GM19025 (cell line): ENCODE measurements around the gene SPEG.

ENCODE experiments used
- ATAC-seq: cut with Tn5 transposase; IDR thresholded peaks from one replicate; pipeline ENCODE4 v1.9.1; 2021; ENCODE audit warnings: mild to moderate bottlenecking, low read depth, moderate library complexity; ENCODE audit not compliant: unreplicated experiment

SPEG gene

DNA sequence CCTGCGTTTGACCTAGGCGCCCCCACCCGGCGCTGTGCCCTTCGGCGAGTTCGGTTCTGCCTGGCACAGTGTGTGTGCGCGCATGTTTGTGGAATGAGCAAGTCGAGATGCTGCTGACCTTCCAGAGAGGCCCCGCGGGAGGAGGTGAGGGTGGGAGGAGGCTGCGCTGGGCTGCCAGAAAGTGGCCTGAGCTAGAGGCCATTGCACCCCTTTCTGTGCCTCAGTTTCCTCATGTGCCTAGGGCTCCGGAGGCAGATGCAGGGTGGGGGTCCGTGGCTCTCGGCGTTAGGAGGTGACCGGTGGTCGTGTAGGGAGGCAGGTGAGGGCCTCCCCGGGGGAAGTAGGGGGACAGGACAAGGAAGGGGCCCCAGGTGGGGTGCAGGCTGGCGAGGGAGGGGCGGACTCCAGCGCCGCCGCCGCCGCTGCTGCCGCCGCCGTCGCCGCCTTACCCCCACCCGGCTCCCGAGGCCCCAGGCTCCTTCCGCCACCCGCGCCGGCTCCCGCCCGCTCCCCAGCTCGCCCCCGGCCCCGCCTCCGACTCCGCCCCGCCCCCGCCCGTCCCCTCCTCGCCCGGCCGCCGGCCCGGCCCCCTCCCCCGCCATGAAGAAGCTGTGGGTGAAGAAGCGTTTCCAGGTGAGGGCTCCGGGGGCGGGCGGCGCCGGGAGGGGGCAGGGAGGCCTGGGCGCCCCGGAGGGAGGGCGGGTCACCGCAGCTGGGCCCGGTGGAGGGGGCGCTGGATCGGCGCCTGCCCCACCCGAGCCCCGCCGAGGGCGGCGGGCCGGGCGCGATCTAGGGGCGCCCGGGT is 7.0 kb downstream of the SPEG start:
- no peak for ATAC-seq

- ATAC-seq: no peak
Measured at GRCh38 chr2:219442256-219443015, 7.8 kb downstream of the SPEG start.

DNA sequence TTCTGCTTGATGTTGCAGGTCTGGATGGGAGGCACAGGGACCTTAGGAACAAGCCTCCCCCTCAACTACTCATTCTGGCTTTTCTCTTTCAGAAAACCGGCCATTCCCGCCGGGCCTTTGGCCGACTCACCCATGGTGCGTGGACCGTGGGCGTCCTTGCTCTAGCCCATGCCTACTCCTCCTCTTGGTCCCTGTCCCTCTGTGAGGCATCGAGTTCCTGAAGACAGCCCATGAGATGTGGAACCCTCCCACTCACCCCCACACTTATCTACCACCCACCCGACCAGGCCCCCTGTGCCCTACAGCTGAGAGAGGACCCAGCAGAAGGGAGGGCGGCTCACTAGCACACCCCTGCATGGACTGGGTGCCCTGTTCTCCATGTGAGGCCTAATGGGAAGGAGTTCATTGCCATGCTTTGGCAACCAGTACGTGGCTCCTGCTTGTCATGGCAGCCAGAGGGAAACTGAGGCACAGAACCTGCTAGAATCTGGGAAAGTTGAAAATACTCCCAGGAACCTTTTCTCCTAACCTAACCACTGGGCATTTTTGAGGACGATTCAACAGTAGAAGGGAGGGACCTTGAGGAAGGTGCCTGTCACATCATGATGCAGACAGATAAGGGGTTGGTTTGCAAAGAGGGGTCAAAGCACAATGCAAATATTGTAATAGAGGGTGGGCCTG is 8.5 kb downstream of the SPEG start:
- no peak for ATAC-seq

DNA sequence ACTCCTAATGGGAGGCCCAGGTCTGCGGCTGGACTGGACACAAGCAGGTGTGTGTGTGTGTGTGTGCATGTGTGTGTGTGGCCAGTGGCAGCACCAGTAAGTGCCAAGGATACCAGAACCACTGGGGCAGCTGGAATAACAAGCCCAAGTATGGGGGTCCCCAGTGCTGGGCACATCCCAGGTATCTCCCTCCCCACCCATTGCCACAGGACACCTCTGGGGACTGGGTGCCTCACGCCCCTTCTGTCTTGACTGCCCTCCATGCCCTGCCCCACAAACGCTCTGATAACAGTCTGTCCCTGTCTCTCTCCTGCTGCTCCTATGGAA is 9.0 kb downstream of the SPEG start:
- no peak for ATAC-seq

- ATAC-seq: no peak
Measured at GRCh38 chr2:219444566-219445091, 10.0 kb downstream of the SPEG start.

DNA sequence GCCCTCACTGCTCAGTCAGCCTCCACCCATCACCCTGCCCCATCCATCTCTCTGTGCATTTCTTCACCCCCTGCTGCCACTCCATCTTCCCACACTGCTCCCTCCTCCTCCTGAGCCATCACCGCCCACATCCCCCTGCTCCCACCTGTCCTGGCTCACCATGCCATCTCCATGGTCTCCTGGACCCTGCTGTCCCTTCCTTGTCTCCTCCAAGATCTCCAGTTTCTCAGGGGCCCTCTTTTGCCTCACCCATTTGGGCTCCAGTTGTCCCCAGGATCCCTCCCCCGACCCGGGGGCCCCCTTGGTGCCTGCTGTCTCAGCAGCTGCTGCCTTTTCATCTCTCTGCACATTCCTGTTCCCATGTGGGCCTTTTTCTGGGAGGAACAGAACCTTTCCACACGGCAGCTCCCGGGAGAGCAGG is 10.6 kb downstream of the SPEG start:
- no peak for ATAC-seq

GRCh38 chr2:219446101-219446504 is 11.5 kb downstream of the SPEG start:
- no peak for ATAC-seq

- ATAC-seq: no peak
Measured at GRCh38 chr2:219446689-219447088, 12.0 kb downstream of the SPEG start.

- ATAC-seq: no peak
Measured at GRCh38 chr2:219447242-219448098, 12.8 kb downstream of the SPEG start.

DNA sequence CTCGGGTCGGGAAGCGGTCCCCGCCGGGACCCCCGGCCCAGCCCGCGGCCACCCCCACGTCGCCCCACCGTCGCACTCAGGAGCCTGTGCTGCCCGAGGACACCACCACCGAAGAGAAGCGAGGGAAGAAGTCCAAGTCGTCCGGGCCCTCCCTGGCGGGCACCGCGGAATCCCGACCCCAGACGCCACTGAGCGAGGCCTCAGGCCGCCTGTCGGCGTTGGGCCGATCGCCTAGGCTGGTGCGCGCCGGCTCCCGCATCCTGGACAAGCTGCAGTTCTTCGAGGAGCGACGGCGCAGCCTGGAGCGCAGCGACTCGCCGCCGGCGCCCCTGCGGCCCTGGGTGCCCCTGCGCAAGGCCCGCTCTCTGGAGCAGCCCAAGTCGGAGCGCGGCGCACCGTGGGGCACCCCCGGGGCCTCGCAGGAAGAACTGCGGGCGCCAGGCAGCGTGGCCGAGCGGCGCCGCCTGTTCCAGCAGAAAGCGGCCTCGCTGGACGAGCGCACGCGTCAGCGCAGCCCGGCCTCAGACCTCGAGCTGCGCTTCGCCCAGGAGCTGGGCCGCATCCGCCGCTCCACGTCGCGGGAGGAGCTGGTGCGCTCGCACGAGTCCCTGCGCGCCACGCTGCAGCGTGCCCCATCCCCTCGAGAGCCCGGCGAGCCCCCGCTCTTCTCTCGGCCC is 13.6 kb downstream of the SPEG start:
- no peak for ATAC-seq

DNA sequence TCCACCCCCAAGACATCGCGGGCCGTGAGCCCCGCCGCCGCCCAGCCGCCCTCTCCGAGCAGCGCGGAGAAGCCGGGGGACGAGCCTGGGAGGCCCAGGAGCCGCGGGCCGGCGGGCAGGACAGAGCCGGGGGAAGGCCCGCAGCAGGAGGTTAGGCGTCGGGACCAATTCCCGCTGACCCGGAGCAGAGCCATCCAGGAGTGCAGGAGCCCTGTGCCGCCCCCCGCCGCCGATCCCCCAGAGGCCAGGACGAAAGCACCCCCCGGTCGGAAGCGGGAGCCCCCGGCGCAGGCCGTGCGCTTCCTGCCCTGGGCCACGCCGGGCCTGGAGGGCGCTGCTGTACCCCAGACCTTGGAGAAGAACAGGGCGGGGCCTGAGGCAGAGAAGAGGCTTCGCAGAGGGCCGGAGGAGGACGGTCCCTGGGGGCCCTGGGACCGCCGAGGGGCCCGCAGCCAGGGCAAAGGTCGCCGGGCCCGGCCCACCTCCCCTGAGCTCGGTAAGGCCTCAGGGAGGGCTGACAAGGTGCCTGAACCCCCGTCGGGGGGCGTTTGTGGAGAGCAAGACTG is 14.2 kb downstream of the SPEG start:
- ATAC-seq: no peak

- no peak for ATAC-seq
Measured at GRCh38 chr2:219449609-219450008, 15.0 kb downstream of the SPEG start.

DNA sequence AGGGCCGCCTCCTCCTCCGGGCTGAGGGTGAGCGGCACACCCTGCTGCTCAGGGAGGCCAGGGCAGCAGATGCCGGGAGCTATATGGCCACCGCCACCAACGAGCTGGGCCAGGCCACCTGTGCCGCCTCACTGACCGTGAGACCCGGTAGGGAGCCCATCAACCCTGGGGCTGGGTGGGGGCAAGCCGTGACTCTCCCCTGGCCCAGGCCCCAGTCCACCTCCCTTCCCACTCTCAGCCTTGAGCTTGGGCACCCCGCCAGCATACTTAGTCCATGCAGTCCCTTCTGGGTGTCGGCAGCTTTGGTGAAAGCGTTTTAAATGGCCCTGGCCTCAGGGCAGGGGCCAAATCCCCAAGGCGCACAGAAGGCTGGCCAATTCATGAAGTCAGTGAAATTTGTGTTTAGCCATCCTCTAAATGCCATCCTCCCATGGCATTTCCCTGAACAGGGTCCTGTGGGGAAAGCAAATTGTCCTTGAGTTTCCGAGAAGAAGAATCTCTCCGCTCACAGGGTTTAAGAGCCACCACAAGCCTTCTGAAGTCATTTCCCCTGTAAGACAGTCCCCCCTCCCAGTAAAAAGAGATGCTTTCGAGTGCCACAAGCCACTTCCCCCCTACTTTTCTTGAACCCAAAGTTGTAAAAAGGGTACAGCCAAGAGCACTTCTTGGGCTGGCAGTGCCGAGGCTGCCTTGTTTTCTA is 17.2 kb downstream of the SPEG start:
- ATAC-seq: no peak

DNA sequence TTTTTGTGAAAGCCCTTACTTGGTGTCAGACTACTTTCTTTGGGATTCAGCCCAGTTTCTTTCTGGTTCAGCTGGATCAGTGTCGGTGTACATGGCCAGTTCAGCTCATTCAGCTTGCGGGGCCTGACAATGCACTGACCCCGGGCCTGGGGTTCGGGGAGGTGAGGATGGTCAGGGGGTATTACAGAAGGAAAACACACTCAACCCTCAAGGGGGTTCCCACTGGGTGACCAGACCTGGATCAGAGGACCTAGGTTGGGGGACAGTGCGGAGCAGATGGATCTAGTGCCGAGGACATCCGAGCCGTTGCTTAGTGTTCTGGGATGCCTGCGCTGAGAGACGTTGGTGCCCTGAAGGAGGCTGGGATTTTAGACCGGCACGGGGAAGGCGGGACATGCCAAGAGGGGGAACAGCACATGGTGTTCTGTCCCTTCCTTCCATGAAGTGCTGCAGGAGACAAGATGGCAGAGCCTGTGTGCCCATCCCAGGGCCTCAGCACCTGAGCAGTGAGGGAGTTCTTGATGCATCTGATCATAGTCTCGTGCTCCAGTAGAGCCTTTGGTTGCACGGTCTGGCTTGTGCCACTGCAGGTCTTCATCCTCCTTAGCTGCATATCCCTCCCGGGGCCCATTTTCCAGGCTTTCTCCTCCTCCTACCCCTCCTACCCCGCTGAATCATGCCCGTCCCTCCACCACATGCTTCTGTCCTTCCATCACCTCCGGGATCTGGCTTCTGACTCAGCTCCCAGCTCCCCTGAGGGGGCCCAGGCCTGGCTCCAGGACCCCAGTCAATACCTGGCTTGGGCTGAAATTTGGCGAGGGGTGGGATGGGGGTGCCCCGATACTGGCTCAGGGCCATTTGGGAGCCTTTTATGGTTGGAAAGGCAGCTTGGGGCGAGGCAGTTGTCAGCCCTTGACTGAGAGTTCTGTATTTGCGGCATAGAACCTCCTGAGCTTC is 18.0 kb downstream of the SPEG start:
- ATAC-seq: no peak

GRCh38 chr2:219453671-219454590 is 19.3 kb downstream of the SPEG start:
- ATAC-seq: no peak

GRCh38 chr2:219455581-219455980 is 20.9 kb downstream of the SPEG start:
- ATAC-seq: no peak
